ENCODE data around the gene C1QTNF3. TPM values are rescaled to one million over a fixed set of nuclear protein-coding genes. Genes with fewer than 3 reads are reported as not detected.

C1QTNF3 gene
- total and polyA plus RNA-seq, 2 donors (not counting 1 experiment from before 2014, with no cell fraction given), result 6.6 to 11.9 TPM

DNA sequence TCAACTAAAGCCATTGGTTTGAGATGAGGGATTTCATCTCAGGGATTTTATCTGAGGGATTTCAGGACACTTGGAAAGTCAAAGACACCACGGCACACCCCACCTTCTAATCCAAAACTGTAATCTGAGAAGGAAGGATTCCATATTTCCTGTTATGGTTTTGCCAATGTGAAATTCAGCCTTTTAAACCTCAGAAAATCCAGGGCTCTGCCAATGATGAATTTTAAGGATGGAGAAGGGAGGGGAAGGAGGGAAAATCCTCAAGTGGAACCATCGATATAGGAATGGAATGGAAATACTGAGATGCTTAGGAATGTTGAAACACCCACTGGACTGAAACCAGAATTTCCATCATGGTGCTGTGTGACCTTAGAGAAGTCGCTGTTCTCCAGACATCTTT, 5.3 kb downstream of the C1QTNF3 start:
- no peak for TF ChIP-seq EZH2 (IDR thresholded peaks at IDR 0.05; ENCODE audit: borderline replicate concordance, insufficient read depth, low read depth, low read length, poor library complexity, severe bottlenecking)
- TF ChIP-seq, protein P1, sequence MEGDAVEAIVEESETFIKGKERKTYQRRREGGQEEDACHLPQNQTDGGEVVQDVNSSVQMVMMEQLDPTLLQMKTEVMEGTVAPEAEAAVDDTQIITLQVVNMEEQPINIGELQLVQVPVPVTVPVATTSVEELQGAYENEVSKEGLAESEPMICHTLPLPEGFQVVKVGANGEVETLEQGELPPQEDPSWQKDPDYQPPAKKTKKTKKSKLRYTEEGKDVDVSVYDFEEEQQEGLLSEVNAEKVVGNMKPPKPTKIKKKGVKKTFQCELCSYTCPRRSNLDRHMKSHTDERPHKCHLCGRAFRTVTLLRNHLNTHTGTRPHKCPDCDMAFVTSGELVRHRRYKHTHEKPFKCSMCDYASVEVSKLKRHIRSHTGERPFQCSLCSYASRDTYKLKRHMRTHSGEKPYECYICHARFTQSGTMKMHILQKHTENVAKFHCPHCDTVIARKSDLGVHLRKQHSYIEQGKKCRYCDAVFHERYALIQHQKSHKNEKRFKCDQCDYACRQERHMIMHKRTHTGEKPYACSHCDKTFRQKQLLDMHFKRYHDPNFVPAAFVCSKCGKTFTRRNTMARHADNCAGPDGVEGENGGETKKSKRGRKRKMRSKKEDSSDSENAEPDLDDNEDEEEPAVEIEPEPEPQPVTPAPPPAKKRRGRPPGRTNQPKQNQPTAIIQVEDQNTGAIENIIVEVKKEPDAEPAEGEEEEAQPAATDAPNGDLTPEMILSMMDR (IDR thresholded peaks at IDR 0.05), result no peak
- ATAC-seq (ENCODE audit: low read depth), result no peak
- Mint-ChIP-seq H3K27me3 (no peaks in the 10 kb centered on the region), H3K27ac (no peak overlapping the region), H3K4me3 (no peak overlapping the region), H3K9me3 (ENCODE audit: insufficient read depth) (no peaks in the 10 kb centered on the region), H3K4me1 (peaks cover 9% of the 10 kb centered on the region)
- Histone ChIP-seq H3K79me2 (ENCODE audit: control insufficient read depth, insufficient read depth, low read length) (no peaks in the 10 kb centered on the region), H2AFZ (ENCODE audit: insufficient read depth, low read depth, low read length, poor library complexity, severe bottlenecking) (no peak overlapping the region), H3K4me3 (ENCODE audit: control extremely low read depth in 1 of 5, extremely low read depth in 1 of 5, insufficient read depth in 1 of 5, low read depth in 2 of 5, low read length in 4 of 5) (no peak overlapping the region), H3K27me3 (replicated peaks in 1 of 4; ENCODE audit: control extremely low read depth in 1 of 4, control insufficient read depth in 3 of 4, insufficient read depth in 4 of 4, low read length in 3 of 4) (no peaks in the 10 kb centered on the region), H3K9ac (ENCODE audit: low read length) (no peak overlapping the region), H3K9me3 (ENCODE audit: control extremely low read depth in 1 of 3, control insufficient read depth in 2 of 3, insufficient read depth in 1 of 3, low read length in 2 of 3) (no peaks in the 10 kb centered on the region), H3K36me3 (replicated peaks in 1 of 2; ENCODE audit: control extremely low read depth in 1 of 2, control insufficient read depth in 1 of 2, extremely low read depth in 1 of 2, insufficient read depth in 2 of 2, low read length in 1 of 2) (peaks cover 0 to 15% of the 10 kb centered on the region in 2 experiments), H3K4me1 (ENCODE audit: control insufficient read depth in 2 of 2, insufficient read depth in 2 of 2, low read length in 2 of 2) (peaks cover 6 to 7% of the 10 kb centered on the region in 2 donors), H3K4me2 (replicated peaks; ENCODE audit: low read depth, low read length, poor library complexity, severe bottlenecking) (no peak overlapping the region), H4K20me1 (ENCODE audit: control insufficient read depth, insufficient read depth, low read length, poor library complexity, severe bottlenecking) (no peaks in the 10 kb centered on the region), H3K27ac (ENCODE audit: low read length in 2 of 2) (no peak overlapping the region)
- WGBS (ENCODE audit: insufficient coverage), result 100% methylated on average over 2 of the region's 3 CpGs
- intact Hi-C loops (cut with micrococcal nuclease), result no loop called here
- ChIA-PET POLR2A (no interaction called here), CTCF (no interaction called here)
- no peak for DNase-seq

DNA sequence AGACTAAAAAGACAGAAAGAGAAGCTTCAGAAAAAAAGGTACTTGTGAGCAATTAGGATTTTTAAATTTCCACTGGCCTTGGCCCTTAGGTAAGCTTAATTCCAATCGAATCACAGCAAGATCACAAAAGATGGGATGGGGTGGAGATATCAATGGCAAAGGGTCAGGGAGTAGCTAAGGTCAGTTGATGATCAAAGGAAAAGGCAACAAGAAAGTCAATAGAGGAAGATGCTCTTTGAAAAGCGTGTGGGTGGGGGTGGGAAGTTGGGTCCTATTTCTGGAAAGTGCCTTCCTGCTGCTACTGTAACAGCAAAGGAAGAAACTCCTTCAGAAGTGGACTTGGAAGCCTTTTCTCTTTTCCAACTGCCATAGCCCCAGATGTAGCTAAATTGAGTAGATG, 7.3 kb downstream of the C1QTNF3 start:
- no peak overlapping the region for H3K27ac Mint-ChIP-seq
- intact Hi-C loops (cut with micrococcal nuclease), result no loop called here

More for the DNA sequence above, 7.3 kb downstream of the C1QTNF3 start:
- no peak overlapping the region for H3K4me3 Mint-ChIP-seq
- Histone ChIP-seq H3K9ac (ENCODE audit: low read length) (no peak overlapping the region), H2AFZ (ENCODE audit: insufficient read depth, low read depth, low read length, poor library complexity, severe bottlenecking) (no peak overlapping the region), H3K79me2 (ENCODE audit: control insufficient read depth, insufficient read depth, low read length) (no peaks in the 10 kb centered on the region), H3K27me3 (replicated peaks in 1 of 4; ENCODE audit: control extremely low read depth in 1 of 4, control insufficient read depth in 3 of 4, insufficient read depth in 4 of 4, low read length in 3 of 4) (no peaks in the 10 kb centered on the region), H3K4me1 (ENCODE audit: control insufficient read depth in 2 of 2, insufficient read depth in 2 of 2, low read length in 2 of 2) (no peaks in the 10 kb centered on the region), H4K20me1 (ENCODE audit: control insufficient read depth, insufficient read depth, low read length, poor library complexity, severe bottlenecking) (no peaks in the 10 kb centered on the region), H3K27ac (ENCODE audit: low read length in 2 of 2) (no peak overlapping the region), H3K36me3 (replicated peaks in 1 of 2; ENCODE audit: control extremely low read depth in 1 of 2, control insufficient read depth in 1 of 2, extremely low read depth in 1 of 2, insufficient read depth in 2 of 2, low read length in 1 of 2) (peaks cover 0 to 18% of the 10 kb centered on the region in 2 experiments), H3K9me3 (ENCODE audit: control extremely low read depth in 1 of 3, control insufficient read depth in 2 of 3, insufficient read depth in 1 of 3, low read length in 2 of 3) (no peaks in the 10 kb centered on the region), H3K4me3 (ENCODE audit: control extremely low read depth in 1 of 5, extremely low read depth in 1 of 5, insufficient read depth in 1 of 5, low read depth in 2 of 5, low read length in 4 of 5) (no peak overlapping the region), H3K4me2 (replicated peaks; ENCODE audit: low read depth, low read length, poor library complexity, severe bottlenecking) (no peak overlapping the region)
- TF ChIP-seq EZH2 (IDR thresholded peaks at IDR 0.05; ENCODE audit: borderline replicate concordance, insufficient read depth, low read depth, low read length, poor library complexity, severe bottlenecking), result no peak
- TF ChIP-seq, protein P1 (IDR thresholded peaks at IDR 0.05), result no peak
- POLR2A ChIA-PET, result no interaction called here
- no peaks in the 10 kb centered on the region for H3K9me3 Mint-ChIP-seq (ENCODE audit: insufficient read depth)
- ATAC-seq (ENCODE audit: low read depth) (no peak), DNase-seq (no peak)
- no peaks in the 10 kb centered on the region for H3K4me1 Mint-ChIP-seq
- no peaks in the 10 kb centered on the region for H3K27me3 Mint-ChIP-seq
- WGBS (ENCODE audit: insufficient coverage), result 100% methylated on average over 1 of the region's 2 CpGs
- CTCF ChIA-PET, result no interaction called here
